Keratinocyte (primary cell): ENCODE results near the gene ZSWIM6.

Source experiments
- EZH2 ChIP-seq: IDR thresholded peaks from one replicate; pipeline ENCODE4 v1.6.1; 2012; ENCODE audit warnings: inconsistent platforms, mild to moderate bottlenecking, low read length, moderate library complexity
- TF ChIP-seq, protein P1 (sequence below), 3 experiments: IDR thresholded peaks in 1 of 3; conservative IDR thresholded peaks in 1 of 3; optimal IDR thresholded peaks in 1 of 3; 2 replicates in 2 of 3; 3 replicates in 1 of 3; pipeline versions ENCODE3 to v1.5.1; 2011; ENCODE audit warnings: low read length in 3 of 3, mild to moderate bottlenecking in 3 of 3, moderate library complexity in 2 of 3, control low read depth in 1 of 3, inconsistent platforms in 1 of 3; ENCODE audit not compliant: insufficient read depth in 2 of 3; ENCODE audit errors: extremely low read depth in 1 of 3

- TF ChIP-seq, protein P1, sequence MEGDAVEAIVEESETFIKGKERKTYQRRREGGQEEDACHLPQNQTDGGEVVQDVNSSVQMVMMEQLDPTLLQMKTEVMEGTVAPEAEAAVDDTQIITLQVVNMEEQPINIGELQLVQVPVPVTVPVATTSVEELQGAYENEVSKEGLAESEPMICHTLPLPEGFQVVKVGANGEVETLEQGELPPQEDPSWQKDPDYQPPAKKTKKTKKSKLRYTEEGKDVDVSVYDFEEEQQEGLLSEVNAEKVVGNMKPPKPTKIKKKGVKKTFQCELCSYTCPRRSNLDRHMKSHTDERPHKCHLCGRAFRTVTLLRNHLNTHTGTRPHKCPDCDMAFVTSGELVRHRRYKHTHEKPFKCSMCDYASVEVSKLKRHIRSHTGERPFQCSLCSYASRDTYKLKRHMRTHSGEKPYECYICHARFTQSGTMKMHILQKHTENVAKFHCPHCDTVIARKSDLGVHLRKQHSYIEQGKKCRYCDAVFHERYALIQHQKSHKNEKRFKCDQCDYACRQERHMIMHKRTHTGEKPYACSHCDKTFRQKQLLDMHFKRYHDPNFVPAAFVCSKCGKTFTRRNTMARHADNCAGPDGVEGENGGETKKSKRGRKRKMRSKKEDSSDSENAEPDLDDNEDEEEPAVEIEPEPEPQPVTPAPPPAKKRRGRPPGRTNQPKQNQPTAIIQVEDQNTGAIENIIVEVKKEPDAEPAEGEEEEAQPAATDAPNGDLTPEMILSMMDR (optimal IDR thresholded peaks at IDR 0.05 in 1 of 3, IDR thresholded peaks at IDR 0.05 in 1 of 3, conservative IDR thresholded peaks at IDR 0.05 in 1 of 3; ENCODE audit: extremely low read depth in 1 of 3, insufficient read depth in 2 of 3, low read length in 3 of 3) = no peak
- TF ChIP-seq EZH2 = no peak
These were observed 173.2 kb downstream of the ZSWIM6 start for GRCh38 chr5:61505281-61505680.
